ENCODE results near the gene UGGT1.

DNA sequence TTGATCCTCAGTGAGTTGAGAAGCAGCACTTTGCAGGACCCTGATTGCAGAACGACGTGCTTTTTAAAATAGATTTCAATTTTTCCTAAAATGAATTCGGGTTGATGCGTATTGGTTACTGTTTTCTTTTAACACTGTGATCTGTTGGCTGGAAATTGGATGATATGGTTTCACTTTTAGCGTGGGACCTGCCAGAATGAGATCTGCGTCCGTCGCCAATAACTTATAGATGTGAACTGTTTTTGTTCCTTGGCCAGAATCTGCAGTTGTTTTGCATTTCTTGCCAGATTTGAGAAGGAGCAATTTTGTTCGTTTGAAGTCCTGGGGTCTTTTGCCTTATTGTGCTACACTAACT is 703 bp downstream of the UGGT1 start:
- TF ChIP-seq, protein P1, sequence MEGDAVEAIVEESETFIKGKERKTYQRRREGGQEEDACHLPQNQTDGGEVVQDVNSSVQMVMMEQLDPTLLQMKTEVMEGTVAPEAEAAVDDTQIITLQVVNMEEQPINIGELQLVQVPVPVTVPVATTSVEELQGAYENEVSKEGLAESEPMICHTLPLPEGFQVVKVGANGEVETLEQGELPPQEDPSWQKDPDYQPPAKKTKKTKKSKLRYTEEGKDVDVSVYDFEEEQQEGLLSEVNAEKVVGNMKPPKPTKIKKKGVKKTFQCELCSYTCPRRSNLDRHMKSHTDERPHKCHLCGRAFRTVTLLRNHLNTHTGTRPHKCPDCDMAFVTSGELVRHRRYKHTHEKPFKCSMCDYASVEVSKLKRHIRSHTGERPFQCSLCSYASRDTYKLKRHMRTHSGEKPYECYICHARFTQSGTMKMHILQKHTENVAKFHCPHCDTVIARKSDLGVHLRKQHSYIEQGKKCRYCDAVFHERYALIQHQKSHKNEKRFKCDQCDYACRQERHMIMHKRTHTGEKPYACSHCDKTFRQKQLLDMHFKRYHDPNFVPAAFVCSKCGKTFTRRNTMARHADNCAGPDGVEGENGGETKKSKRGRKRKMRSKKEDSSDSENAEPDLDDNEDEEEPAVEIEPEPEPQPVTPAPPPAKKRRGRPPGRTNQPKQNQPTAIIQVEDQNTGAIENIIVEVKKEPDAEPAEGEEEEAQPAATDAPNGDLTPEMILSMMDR (IDR thresholded peaks at IDR 0.05) = no peak
- no peak for TF ChIP-seq EP300 (IDR thresholded peaks at IDR 0.05)
